ENCODE results near the gene PPP1R37.

Gene PPP1R37

DNA sequence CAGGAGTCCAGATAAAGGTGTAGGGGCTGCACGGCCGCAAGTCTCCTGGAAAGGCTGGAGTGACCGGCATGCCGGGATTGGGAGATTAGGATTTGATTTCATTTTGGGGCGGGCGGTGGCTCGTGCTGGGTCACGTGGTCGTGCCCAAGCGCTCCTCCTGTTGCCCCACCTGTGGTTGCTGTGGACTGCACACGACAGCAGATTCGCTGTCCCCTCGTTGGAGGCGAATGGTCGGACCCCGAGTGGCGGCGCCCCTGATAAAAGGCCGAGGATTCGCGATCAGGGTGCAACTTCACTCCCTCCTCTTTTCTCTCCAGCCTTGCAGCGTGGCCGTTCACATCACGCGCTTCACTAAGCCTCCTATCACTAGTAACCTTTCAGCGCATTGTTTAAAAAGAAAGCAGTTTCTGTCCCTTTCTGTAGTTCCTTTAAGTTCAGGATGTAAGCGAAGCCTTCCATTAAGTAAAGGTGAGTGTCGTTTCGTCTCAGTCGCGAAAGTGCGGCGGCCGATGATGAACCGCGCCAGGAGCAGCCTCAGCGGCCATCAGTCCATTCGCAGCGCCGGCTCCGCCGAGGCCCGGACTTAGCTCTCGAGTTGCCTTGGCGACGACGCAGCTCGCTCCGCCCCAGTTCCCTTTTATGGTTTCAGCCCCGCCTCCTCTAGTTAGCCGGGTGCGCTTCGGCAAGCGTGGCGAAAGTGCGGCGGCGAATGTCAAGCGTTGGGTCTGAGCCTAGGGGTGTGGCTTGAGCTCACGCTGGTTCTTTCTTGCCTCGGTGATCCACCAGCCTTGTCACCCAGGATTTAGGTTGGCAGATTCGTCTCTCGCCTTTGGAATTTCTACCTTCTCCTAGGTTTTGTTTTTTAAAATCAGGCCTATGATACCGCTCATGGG is 1.7 kb upstream of the PPP1R37 start (continued):
- TF ChIP-seq, protein P1, sequence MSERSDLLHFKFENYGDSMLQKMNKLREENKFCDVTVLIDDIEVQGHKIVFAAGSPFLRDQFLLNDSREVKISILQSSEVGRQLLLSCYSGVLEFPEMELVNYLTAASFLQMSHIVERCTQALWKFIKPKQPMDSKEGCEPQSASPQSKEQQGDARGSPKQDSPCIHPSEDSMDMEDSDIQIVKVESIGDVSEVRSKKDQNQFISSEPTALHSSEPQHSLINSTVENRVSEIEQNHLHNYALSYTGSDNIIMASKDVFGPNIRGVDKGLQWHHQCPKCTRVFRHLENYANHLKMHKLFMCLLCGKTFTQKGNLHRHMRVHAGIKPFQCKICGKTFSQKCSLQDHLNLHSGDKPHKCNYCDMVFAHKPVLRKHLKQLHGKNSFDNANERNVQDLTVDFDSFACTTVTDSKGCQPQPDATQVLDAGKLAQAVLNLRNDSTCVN (tag by site-specific recombination; optimal IDR thresholded peaks at IDR 0.05): peak; percentile 61
- TF ChIP-seq ZNF776 (tag by site-specific recombination; IDR thresholded peaks at IDR 0.05; ENCODE audit: borderline replicate concordance) (no peak), ZNF561 (tag by site-specific recombination; IDR thresholded peaks at IDR 0.05; ENCODE audit: borderline replicate concordance) (peak; percentile 92; the same call in 1 of the 2 replicates), PBX3 (CRISPR knock-in tag; IDR thresholded peaks at IDR 0.05) (0 out of 2 replicates have a peak, but pooled peaks have one; percentile 23), ZXDB (tag by site-specific recombination; IDR thresholded peaks at IDR 0.05) (peak; percentile 73), ZNF843 (tag by site-specific recombination; IDR thresholded peaks at IDR 0.05) (no peak), ZSCAN16 (tag by site-specific recombination; IDR thresholded peaks at IDR 0.05) (no peak), ZNF513 (tag by site-specific recombination; IDR thresholded peaks at IDR 0.05) (peak; percentile 10; the same call in 1 of the 2 replicates), REPIN1 (tag by site-specific recombination; IDR thresholded peaks at IDR 0.05; ENCODE audit: low read depth) (no peak), ZIC2 (tag by site-specific recombination; IDR thresholded peaks at IDR 0.05) (peak; percentile 64), GLIS1 (tag by site-specific recombination; IDR thresholded peaks at IDR 0.05) (peak; percentile 29; the same call in 1 of the 2 replicates), HOXA7 (CRISPR knock-in tag; IDR thresholded peaks at IDR 0.05; ENCODE audit: borderline replicate concordance) (no peak), ZNF146 (tag by site-specific recombination; IDR thresholded peaks at IDR 0.05) (no peak), ZNF157 (tag by site-specific recombination; IDR thresholded peaks at IDR 0.05) (0 out of 2 replicates have a peak, but pooled peaks have one; percentile 37), ZNF600 (tag by site-specific recombination; IDR thresholded peaks at IDR 0.05) (0 out of 2 replicates have a peak, but pooled peaks have one; percentile 45), KLF1 (tag by site-specific recombination; IDR thresholded peaks at IDR 0.05) (peak; percentile 83), ZNF2 (tag by site-specific recombination; IDR thresholded peaks at IDR 0.05) (peak; percentile 56; the same call in 1 of the 2 replicates), ZSCAN30 (tag by site-specific recombination; IDR thresholded peaks at IDR 0.05) (peak; percentile 99), ZFP41 (tag by site-specific recombination; IDR thresholded peaks at IDR 0.05; ENCODE audit: borderline replicate concordance) (no peak)
- TF ChIP-seq, protein P2, sequence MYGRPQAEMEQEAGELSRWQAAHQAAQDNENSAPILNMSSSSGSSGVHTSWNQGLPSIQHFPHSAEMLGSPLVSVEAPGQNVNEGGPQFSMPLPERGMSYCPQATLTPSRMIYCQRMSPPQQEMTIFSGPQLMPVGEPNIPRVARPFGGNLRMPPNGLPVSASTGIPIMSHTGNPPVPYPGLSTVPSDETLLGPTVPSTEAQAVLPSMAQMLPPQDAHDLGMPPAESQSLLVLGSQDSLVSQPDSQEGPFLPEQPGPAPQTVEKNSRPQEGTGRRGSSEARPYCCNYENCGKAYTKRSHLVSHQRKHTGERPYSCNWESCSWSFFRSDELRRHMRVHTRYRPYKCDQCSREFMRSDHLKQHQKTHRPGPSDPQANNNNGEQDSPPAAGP (tag by site-specific recombination; IDR thresholded peaks at IDR 0.05): 0 out of 2 replicates have a peak, but pooled peaks have one; percentile 44
- TF ChIP-seq, protein P3, sequence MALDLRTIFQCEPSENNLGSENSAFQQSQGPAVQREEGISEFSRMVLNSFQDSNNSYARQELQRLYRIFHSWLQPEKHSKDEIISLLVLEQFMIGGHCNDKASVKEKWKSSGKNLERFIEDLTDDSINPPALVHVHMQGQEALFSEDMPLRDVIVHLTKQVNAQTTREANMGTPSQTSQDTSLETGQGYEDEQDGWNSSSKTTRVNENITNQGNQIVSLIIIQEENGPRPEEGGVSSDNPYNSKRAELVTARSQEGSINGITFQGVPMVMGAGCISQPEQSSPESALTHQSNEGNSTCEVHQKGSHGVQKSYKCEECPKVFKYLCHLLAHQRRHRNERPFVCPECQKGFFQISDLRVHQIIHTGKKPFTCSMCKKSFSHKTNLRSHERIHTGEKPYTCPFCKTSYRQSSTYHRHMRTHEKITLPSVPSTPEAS (tag by site-specific recombination; IDR thresholded peaks at IDR 0.05): peak; percentile 29; the same call in 1 of the 2 replicates
- TF ChIP-seq, protein P4, sequence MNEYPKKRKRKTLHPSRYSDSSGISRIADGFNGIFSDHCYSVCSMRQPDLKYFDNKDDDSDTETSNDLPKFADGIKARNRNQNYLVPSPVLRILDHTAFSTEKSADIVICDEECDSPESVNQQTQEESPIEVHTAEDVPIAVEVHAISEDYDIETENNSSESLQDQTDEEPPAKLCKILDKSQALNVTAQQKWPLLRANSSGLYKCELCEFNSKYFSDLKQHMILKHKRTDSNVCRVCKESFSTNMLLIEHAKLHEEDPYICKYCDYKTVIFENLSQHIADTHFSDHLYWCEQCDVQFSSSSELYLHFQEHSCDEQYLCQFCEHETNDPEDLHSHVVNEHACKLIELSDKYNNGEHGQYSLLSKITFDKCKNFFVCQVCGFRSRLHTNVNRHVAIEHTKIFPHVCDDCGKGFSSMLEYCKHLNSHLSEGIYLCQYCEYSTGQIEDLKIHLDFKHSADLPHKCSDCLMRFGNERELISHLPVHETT (tag by site-specific recombination; IDR thresholded peaks at IDR 0.05): peak; percentile 20; the same call in 1 of the 2 replicates
- TF ChIP-seq, protein P5, sequence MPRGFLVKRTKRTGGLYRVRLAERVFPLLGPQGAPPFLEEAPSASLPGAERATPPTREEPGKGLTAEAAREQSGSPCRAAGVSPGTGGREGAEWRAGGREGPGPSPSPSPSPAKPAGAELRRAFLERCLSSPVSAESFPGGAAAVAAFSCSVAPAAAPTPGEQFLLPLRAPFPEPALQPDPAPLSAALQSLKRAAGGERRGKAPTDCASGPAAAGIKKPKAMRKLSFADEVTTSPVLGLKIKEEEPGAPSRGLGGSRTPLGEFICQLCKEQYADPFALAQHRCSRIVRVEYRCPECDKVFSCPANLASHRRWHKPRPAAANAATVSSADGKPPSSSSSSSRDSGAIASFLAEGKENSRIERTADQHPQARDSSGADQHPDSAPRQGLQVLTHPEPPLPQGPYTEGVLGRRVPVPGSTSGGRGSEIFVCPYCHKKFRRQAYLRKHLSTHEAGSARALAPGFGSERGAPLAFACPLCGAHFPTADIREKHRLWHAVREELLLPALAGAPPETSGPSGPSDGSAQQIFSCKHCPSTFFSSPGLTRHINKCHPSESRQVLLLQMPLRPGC (tag by site-specific recombination; IDR thresholded peaks at IDR 0.05): peak; percentile 68
- TF ChIP-seq, protein P6, sequence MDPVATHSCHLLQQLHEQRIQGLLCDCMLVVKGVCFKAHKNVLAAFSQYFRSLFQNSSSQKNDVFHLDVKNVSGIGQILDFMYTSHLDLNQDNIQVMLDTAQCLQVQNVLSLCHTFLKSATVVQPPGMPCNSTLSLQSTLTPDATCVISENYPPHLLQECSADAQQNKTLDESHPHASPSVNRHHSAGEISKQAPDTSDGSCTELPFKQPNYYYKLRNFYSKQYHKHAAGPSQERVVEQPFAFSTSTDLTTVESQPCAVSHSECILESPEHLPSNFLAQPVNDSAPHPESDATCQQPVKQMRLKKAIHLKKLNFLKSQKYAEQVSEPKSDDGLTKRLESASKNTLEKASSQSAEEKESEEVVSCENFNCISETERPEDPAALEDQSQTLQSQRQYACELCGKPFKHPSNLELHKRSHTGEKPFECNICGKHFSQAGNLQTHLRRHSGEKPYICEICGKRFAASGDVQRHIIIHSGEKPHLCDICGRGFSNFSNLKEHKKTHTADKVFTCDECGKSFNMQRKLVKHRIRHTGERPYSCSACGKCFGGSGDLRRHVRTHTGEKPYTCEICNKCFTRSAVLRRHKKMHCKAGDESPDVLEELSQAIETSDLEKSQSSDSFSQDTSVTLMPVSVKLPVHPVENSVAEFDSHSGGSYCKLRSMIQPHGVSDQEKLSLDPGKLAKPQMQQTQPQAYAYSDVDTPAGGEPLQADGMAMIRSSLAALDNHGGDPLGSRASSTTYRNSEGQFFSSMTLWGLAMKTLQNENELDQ (tag by site-specific recombination; IDR thresholded peaks at IDR 0.05; ENCODE audit: low read depth): no peak

All from HEK293 (cell line).